ENCODE results near the gene SLC25A26. TPM values are rescaled to one million over a fixed set of nuclear protein-coding genes. Genes with fewer than 3 reads are reported as not detected.

Gene SLC25A26
- total and polyA plus RNA-seq, 7 donors: 21.0 to 43.6 (median 31.9) TPM

DNA sequence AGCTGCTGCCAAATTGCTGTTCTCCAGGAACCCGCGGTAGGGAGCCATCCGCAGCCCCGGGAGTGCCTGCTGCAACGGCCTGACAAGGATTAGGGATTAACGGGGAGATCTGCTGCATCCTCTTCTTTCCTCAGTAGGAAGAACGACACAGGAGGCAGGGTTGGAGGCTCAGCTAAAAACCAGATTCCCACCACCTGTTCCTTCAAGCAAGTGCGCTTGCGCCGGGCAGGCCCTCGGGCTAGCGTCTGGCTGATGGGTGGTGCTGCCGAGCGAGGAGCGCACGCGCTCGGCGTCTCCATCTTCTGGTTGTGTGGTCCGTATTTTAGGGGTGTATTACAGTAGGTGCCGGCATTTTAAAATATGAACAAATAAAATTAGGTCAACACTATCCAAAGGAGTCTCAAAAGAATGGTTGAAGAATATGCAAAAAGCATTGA is 25.4 kb upstream of the SLC25A26 start:
- H3K27me3 ChIP-seq (ENCODE audit: insufficient read depth in 3 of 3, low read length in 2 of 3): no peaks in the 10 kb centered on the region
- DNase-seq (peak; percentile 44 to 72), ATAC-seq (peak; percentile 61 to 85 (median 77))
- no peak for TF ChIP-seq CTCF (IDR thresholded peaks at IDR 0.05)
- H3K9me3 ChIP-seq: no peaks in the 10 kb centered on the region
- peak overlapping the region; percentile 51 for H3K4me3 ChIP-seq
- peaks cover 5% of the 10 kb centered on the region for H3K4me1 ChIP-seq
- 11 to 13% (median 11%) methylated on average over 21 of the region's 21 CpGs for WGBS, 3 donors
- intact Hi-C loops (cut with DNase I): loop anchor here (5.0 to 10.0 kb wide), 3 partner anchors 151 to 413 kb away; no protein-coding TSS in a partner anchor
- no peak overlapping the region for H3K27ac ChIP-seq
- H3K36me3 ChIP-seq (ENCODE audit: insufficient read depth in 1 of 2, low read depth in 1 of 2): no peaks in the 10 kb centered on the region

- Histone ChIP-seq H3K36me3 (ENCODE audit: insufficient read depth in 1 of 2, low read depth in 1 of 2) (no peaks in the 10 kb centered on the region), H3K27ac (no peak overlapping the region), H3K9me3 (no peaks in the 10 kb centered on the region), H3K4me3 (no peak overlapping the region), H3K27me3 (ENCODE audit: insufficient read depth in 3 of 3, low read length in 2 of 3) (no peaks in the 10 kb centered on the region), H3K4me1 (peaks cover 5% of the 10 kb centered on the region)
- intact Hi-C loops (cut with DNase I): loop anchor here (5.0 to 10.0 kb wide), 3 partner anchors 152 to 414 kb away; no protein-coding TSS in a partner anchor
- no peak for ATAC-seq
- peak; percentile 33 for TF ChIP-seq CTCF (IDR thresholded peaks at IDR 0.05)
- DNase-seq: no peak
Measured at GRCh38 chr3:66196633-66197032, 24.2 kb upstream of the SLC25A26 start.

GRCh38 chr3:66198437-66199088 is 22.2 kb upstream of the SLC25A26 start:
- H3K27me3 ChIP-seq (ENCODE audit: insufficient read depth in 3 of 3, low read length in 2 of 3): no peaks in the 10 kb centered on the region
- intact Hi-C loops (cut with DNase I): loop anchor here (5.0 to 10.0 kb wide), 3 partner anchors 154 to 416 kb away; no protein-coding TSS in a partner anchor
- H3K4me3 ChIP-seq: no peak overlapping the region
- H3K27ac ChIP-seq: no peak overlapping the region
- TF ChIP-seq CTCF (IDR thresholded peaks at IDR 0.05): no peak
- WGBS, 3 donors: 85 to 89% (median 88%) methylated on average over 7 of the region's 7 CpGs
- ATAC-seq (no peak), DNase-seq (no peak)
- no peaks in the 10 kb centered on the region for H3K9me3 ChIP-seq
- H3K36me3 ChIP-seq (ENCODE audit: insufficient read depth in 1 of 2, low read depth in 1 of 2): no peaks in the 10 kb centered on the region
- H3K4me1 ChIP-seq: peaks cover 5% of the 10 kb centered on the region

- DNase-seq (no peak), ATAC-seq (no peak)
- H3K27me3 ChIP-seq (ENCODE audit: insufficient read depth in 3 of 3, low read length in 2 of 3): no peaks in the 10 kb centered on the region
- intact Hi-C loops (cut with DNase I): loop anchor here (5.0 to 10.0 kb wide), 3 partner anchors 154 to 417 kb away; no protein-coding TSS in a partner anchor
- no peaks in the 10 kb centered on the region for H3K9me3 ChIP-seq
- H3K4me3 ChIP-seq: no peak overlapping the region
- H3K27ac ChIP-seq: no peak overlapping the region
- WGBS, 3 donors: 67 to 91% (median 85%) methylated on average over 1 of the region's 1 CpG
- no peak for TF ChIP-seq CTCF (IDR thresholded peaks at IDR 0.05)
- H3K36me3 ChIP-seq (ENCODE audit: insufficient read depth in 1 of 2, low read depth in 1 of 2): no peaks in the 10 kb centered on the region
- peaks cover 5% of the 10 kb centered on the region for H3K4me1 ChIP-seq
Measured at GRCh38 chr3:66199089-66199473, 21.7 kb upstream of the SLC25A26 start.
